OCI-LY7 (cell line): ENCODE data around the gene DSCAM. TPM values are rescaled to one million over a fixed set of nuclear protein-coding genes. Genes with fewer than 3 reads are reported as not detected.

Experiments used
- BruUV-seq: library from RNA; stranded (reverse); fragments of 400-500 nt; replicated peaks from 2 replicates; lab custom pipeline; 2021; lab: Mats Ljungman, UMichigan
- CTCF ChIA-PET: fragments of 300-600 bp; sonication (Branson Sonifier 250); formaldehyde crosslinking; loops from one replicate; lab custom pipeline; 2022; ENCODE audit warnings: antibody characterized with exemption; ENCODE audit not compliant: unreplicated experiment; lab: Charles Lee
- POLR2A ChIA-PET: fragments of 300-600 bp; sonication (Branson Sonifier 250); formaldehyde crosslinking; loops from one replicate; lab custom pipeline; 2022; ENCODE audit warnings: antibody characterized with exemption; lab: Charles Lee
- DNase-seq: peaks from one replicate; pipeline ENCODE4 v3.0.0-alpha.2; 2015; ENCODE audit warnings: low spot score
- H2AFZ ChIP-seq: fragments of 200-600 bp; sonication (generic), shearing (Covaris generic); 2 replicates; pipeline ENCODE4 v1.6.1; 2014; ENCODE audit warnings: mild to moderate bottlenecking, antibody characterized with exemption, low read length, moderate library complexity
- H3K27ac ChIP-seq: fragments of 200-600 bp; sonication (generic); 2 replicates; pipeline ENCODE4 v1.5.1; 2014; ENCODE audit warnings: mixed run types, low read depth, mild to moderate bottlenecking, moderate library complexity, low read length, inconsistent platforms; ENCODE audit not compliant: poor library complexity, severe bottlenecking
- H3K36me3 ChIP-seq: fragments of 200-600 bp; sonication (generic); 2 replicates; pipeline ENCODE4 v1.6.1; 2014; ENCODE audit warnings: mild to moderate bottlenecking, antibody characterized with exemption, low read length, moderate library complexity, mixed read lengths; ENCODE audit not compliant: insufficient read depth
- H3K4me1 ChIP-seq: fragments of 200-600 bp; sonication (generic); 2 replicates; pipeline ENCODE4 v1.5.1; 2014; ENCODE audit warnings: mild to moderate bottlenecking, low read length; ENCODE audit not compliant: insufficient read depth, poor library complexity, severe bottlenecking
- H3K4me2 ChIP-seq: fragments of 200-600 bp; sonication (generic); 2 replicates; pipeline ENCODE4 v1.6.1; 2014; ENCODE audit warnings: mild to moderate bottlenecking, low read length
- H3K4me3 ChIP-seq: fragments of 200-600 bp; sonication (generic); 2 replicates; pipeline ENCODE4 v1.5.1; 2014; ENCODE audit warnings: mild to moderate bottlenecking, low read depth, low read length; ENCODE audit not compliant: poor library complexity, severe bottlenecking
- H3K79me2 ChIP-seq: fragments of 200-600 bp; sonication (generic); 2 replicates; pipeline ENCODE4 v1.6.1; 2016; ENCODE audit warnings: low read depth, mild to moderate bottlenecking, low read length, moderate library complexity, mixed read lengths; ENCODE audit not compliant: insufficient read depth
- H3K9me2 ChIP-seq: fragments of 200-600 bp; sonication (generic); 2 replicates; pipeline ENCODE4 v1.6.1; 2016; ENCODE audit warnings: mild to moderate bottlenecking, low read length, mixed read lengths; ENCODE audit not compliant: insufficient read depth
- H3K9me3 ChIP-seq: fragments of 200-600 bp; sonication (generic); 2 replicates; pipeline ENCODE4 v1.6.1; 2014; ENCODE audit warnings: mild to moderate bottlenecking, mixed run types, low read length, mixed read lengths
- H4K20me1 ChIP-seq: fragments of 200-600 bp; sonication (generic); 2 replicates; pipeline ENCODE4 v1.6.1; 2014; ENCODE audit warnings: mild to moderate bottlenecking, antibody characterized with exemption, low read length, moderate library complexity, mixed read lengths; ENCODE audit not compliant: insufficient read depth
- CTCF ChIP-seq: fragments of 200-600 bp; sonication (generic); conservative IDR thresholded peaks from 2 replicates; pipeline ENCODE4 v1.5.1; 2014; ENCODE audit warnings: mild to moderate bottlenecking, antibody characterized with exemption, low read length, moderate library complexity, mixed read lengths
- EZH2phosphoT487 ChIP-seq: fragments of 200-600 bp; sonication (generic); IDR thresholded peaks from 2 replicates; pipeline ENCODE4 v1.6.1; 2018; ENCODE audit warnings: low read depth, borderline replicate concordance, mild to moderate bottlenecking, mixed run types, antibody characterized with exemption, low read length, moderate library complexity, mixed read lengths
- intact Hi-C: fragments of 100-400 bp; cut with micrococcal nuclease; formaldehyde crosslinking; loops from one replicate; pipeline ENCODE4 v1.10.0; 2022; ENCODE audit not compliant: unreplicated experiment
- total RNA-seq, 2 experiments: library from RNA; depleted of rRNA in 1 of 2; stranded (reverse); fragments of >200 nt in 1 of 2; shearing (Covaris generic) in 1 of 2; gene quantifications; 2 replicates each; pipeline ENCODE4 v1.2.3, GENCODE V29; 2014 to 2022

Gene DSCAM
- total RNA-seq, 2 experiments from 2014 or later = not detected

- POLR2A ChIA-PET = interaction anchor here (0.6 kb wide), 1 partner anchor 257 kb away, joined by 3 read pairs; no protein-coding TSS in a partner anchor
- CTCF ChIA-PET = no interaction called here
- Histone ChIP-seq H3K9me2 (no peaks in the 10 kb centered on the region), H3K36me3 (no peaks in the 10 kb centered on the region), H4K20me1 (no peaks in the 10 kb centered on the region), H3K4me1 (no peaks in the 10 kb centered on the region), H3K27ac (no peak overlapping the region), H2AFZ (no peak overlapping the region), H3K9me3 (no peaks in the 10 kb centered on the region), H3K4me2 (no peak overlapping the region), H3K79me2 (no peaks in the 10 kb centered on the region), H3K4me3 (no peak overlapping the region)
- no TSS peak for BruUV-seq
- intact Hi-C loops = no loop called here
- DNase-seq = no peak
- TF ChIP-seq CTCF (no peak), EZH2phosphoT487 (no peak)
These were observed 9.5 kb downstream of the DSCAM start for GRCh38 chr21:40837456-40837855.

- H3K4me2 ChIP-seq = no peak overlapping the region
- H3K4me1 ChIP-seq = no peaks in the 10 kb centered on the region
- no peaks in the 10 kb centered on the region for H3K9me3 ChIP-seq
- H3K79me2 ChIP-seq = no peaks in the 10 kb centered on the region
- H3K4me3 ChIP-seq = no peak overlapping the region
- no peak for DNase-seq
- BruUV-seq = no TSS peak
- H3K9me2 ChIP-seq = no peaks in the 10 kb centered on the region
- CTCF ChIA-PET = no interaction called here
- H3K36me3 ChIP-seq = no peaks in the 10 kb centered on the region
- TF ChIP-seq CTCF (no peak), EZH2phosphoT487 (no peak)
- POLR2A ChIA-PET = interaction anchor here (0.7 kb wide), 1 partner anchor 30 kb away, joined by 4 read pairs; no protein-coding TSS in a partner anchor
- no peak overlapping the region for H2AFZ ChIP-seq
- H4K20me1 ChIP-seq = no peaks in the 10 kb centered on the region
- H3K27ac ChIP-seq = no peak overlapping the region
- intact Hi-C loops = no loop called here
These were observed 11.7 kb downstream of the DSCAM start for GRCh38 chr21:40835184-40835694.

- ChIA-PET CTCF (no interaction called here), POLR2A (no interaction called here)
- intact Hi-C loops = no loop called here
- BruUV-seq = no TSS peak
- TF ChIP-seq EZH2phosphoT487 (no peak), CTCF (no peak)
- H3K27ac ChIP-seq = no peak overlapping the region
- no peaks in the 10 kb centered on the region for H3K4me1 ChIP-seq
- DNase-seq = no peak
- H3K4me2 ChIP-seq = no peak overlapping the region
- no peak overlapping the region for H2AFZ ChIP-seq
- H4K20me1 ChIP-seq = no peaks in the 10 kb centered on the region
- H3K4me3 ChIP-seq = no peak overlapping the region
- H3K9me3 ChIP-seq = no peaks in the 10 kb centered on the region
- no peaks in the 10 kb centered on the region for H3K79me2 ChIP-seq
- no peaks in the 10 kb centered on the region for H3K36me3 ChIP-seq
- no peaks in the 10 kb centered on the region for H3K9me2 ChIP-seq
These were observed 13.8 kb downstream of the DSCAM start for GRCh38 chr21:40833184-40833583.
